ENCODE results near the gene SMYD5. TPM values are rescaled to one million over a fixed set of nuclear protein-coding genes. Genes with fewer than 3 reads are reported as not detected.

The SMYD5 gene
- total and polyA plus RNA-seq, 9 of the 15 experiments (the other 6 are each of a cell fraction or from before 2014, with no cell fraction given): 11.4 to 56.8 (median 32.0) TPM

- no peaks in the 10 kb centered on the region for H3K27me3 ChIP-seq (ENCODE audit: control insufficient read depth in 2 of 2, insufficient read depth in 2 of 2, low read length in 2 of 2)
- no peak overlapping the region for H2AFZ ChIP-seq (ENCODE audit: low read depth, low read length)
- H3K9me1 ChIP-seq (ENCODE audit: control insufficient read depth, insufficient read depth, low read length): no peaks in the 10 kb centered on the region
- ChIA-PET POLR2A (interaction anchor here (1.0 to 1.8 kb wide), 3 partner anchors 10 to 40 kb away, joined by 4 to 5 read pairs (median 5); partner anchors contain the start of genes CCT7 and PRADC1), CTCF (ENCODE audit: low intra/inter-chr PET ratio) (no interaction called here)
- ATAC-seq: no peak
- H3K4me2 ChIP-seq (ENCODE audit: insufficient read depth, low read length): no peak overlapping the region
- H3K9me3 ChIP-seq (replicated peaks; ENCODE audit: control insufficient read depth, insufficient read depth, low read depth, low read length): no peaks in the 10 kb centered on the region
- H3K79me2 ChIP-seq (ENCODE audit: control insufficient read depth, insufficient read depth, low read length): no peaks in the 10 kb centered on the region
- no peak overlapping the region for H3K27ac ChIP-seq (ENCODE audit: extremely low read depth, low read depth, low read length)
- no TSS peak for BruUV-seq (replicated peaks)
- peaks cover 46% of the 10 kb centered on the region for H3K36me3 ChIP-seq (ENCODE audit: control insufficient read depth, insufficient read depth, low read length)
- no peak overlapping the region for H3K4me3 ChIP-seq
- no peak for DNase-seq (ENCODE audit: extremely low read depth in 1 of 4, low spot score in 3 of 4)
- no peak for TF ChIP-seq ZFP30 (CRISPR knock-in tag; IDR thresholded peaks at IDR 0.05; ENCODE audit: borderline replicate concordance)
- no peak for TF ChIP-seq SMARCA5 (IDR thresholded peaks at IDR 0.05)
- no peak for TF ChIP-seq SMAD1 (IDR thresholded peaks at IDR 0.05; ENCODE audit: low read depth, low read length, partially characterized antibody)
- no peak for TF ChIP-seq MAFK (IDR thresholded peaks at IDR 0.05; ENCODE audit: low read length)
- no peak for TF ChIP-seq CHD4 (IDR thresholded peaks at IDR 0.05; ENCODE audit: insufficient read depth, insufficient replicate concordance, low read depth, low read length, poor library complexity, severe bottlenecking)
- no peak for TF ChIP-seq ZNF668 (CRISPR knock-in tag; IDR thresholded peaks at IDR 0.05)
- peak; percentile 39 for TF ChIP-seq RBFOX2 (IDR thresholded peaks at IDR 0.05; ENCODE audit: low read depth, low read length)
- no peak for TF ChIP-seq ETV6 (IDR thresholded peaks at IDR 0.05; ENCODE audit: borderline replicate concordance in 1 of 2, low read depth in 2 of 2, low read length in 1 of 2)
- no peak for TF ChIP-seq ETV6 (CRISPR knock-in tag; IDR thresholded peaks at IDR 0.05; ENCODE audit: borderline replicate concordance)
- peak; percentile 77 for TF ChIP-seq POLR2G (IDR thresholded peaks at IDR 0.05; ENCODE audit: low read depth, low read length)
- no peak for TF ChIP-seq POLR3A (IDR thresholded peaks at IDR 0.05; ENCODE audit: borderline replicate concordance, extremely low read depth, insufficient read depth, insufficient read length)
- TF ChIP-seq GABPB2 (CRISPR knock-in tag; conservative IDR thresholded peaks at IDR 0.05): no peak
- TF ChIP-seq HES1 (IDR thresholded peaks at IDR 0.05; ENCODE audit: low read depth): no peak
- TF ChIP-seq, protein P1, sequence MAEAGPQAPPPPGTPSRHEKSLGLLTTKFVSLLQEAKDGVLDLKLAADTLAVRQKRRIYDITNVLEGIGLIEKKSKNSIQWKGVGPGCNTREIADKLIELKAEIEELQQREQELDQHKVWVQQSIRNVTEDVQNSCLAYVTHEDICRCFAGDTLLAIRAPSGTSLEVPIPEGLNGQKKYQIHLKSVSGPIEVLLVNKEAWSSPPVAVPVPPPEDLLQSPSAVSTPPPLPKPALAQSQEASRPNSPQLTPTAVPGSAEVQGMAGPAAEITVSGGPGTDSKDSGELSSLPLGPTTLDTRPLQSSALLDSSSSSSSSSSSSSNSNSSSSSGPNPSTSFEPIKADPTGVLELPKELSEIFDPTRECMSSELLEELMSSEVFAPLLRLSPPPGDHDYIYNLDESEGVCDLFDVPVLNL (CRISPR knock-in tag; IDR thresholded peaks at IDR 0.05; ENCODE audit: low read depth): no peak
- peak; percentile 39; the same call in 1 of the 2 replicates for TF ChIP-seq SUPT5H (IDR thresholded peaks at IDR 0.05)
- TF ChIP-seq FOXA1 (IDR thresholded peaks at IDR 0.05; ENCODE audit: borderline replicate concordance): no peak
- peak; percentile 56 for TF ChIP-seq RBM22 (IDR thresholded peaks at IDR 0.05; ENCODE audit: low read depth, low read length, poor library complexity, severe bottlenecking)
- peak; percentile 52; the same call in 1 of the 2 replicates for TF ChIP-seq POLR2A (conservative IDR thresholded peaks at IDR 0.05)
- 46% methylated on average over 4 of the region's 4 CpGs for WGBS (ENCODE audit: insufficient coverage, low coverage, missing lambda C conversion rate)
- intact Hi-C loops (cut with micrococcal nuclease) (loop anchor here (5.0 to 10.0 kb wide), 2 partner anchors 78 to 270 kb away; no protein-coding TSS in a partner anchor), in situ Hi-C loops (cut with MboI) (no loop called here)
- peaks cover 0 to 15% of the 10 kb centered on the region in 2 experiments; a peak in 3 of 5 replicates for H3K4me1 ChIP-seq (replicated peaks in 1 of 2; ENCODE audit: control insufficient read depth in 2 of 2, insufficient read depth in 2 of 2, low read length in 2 of 2)
- no peak for FAIRE-seq
- peak overlapping the region in 1 of 2 experiments; percentile 73; a peak in 2 of 4 replicates for H3K9ac ChIP-seq (ENCODE audit: insufficient read depth in 1 of 2, low read depth in 2 of 2, low read length in 2 of 2)
- H4K20me1 ChIP-seq (replicated peaks; ENCODE audit: control insufficient read depth, insufficient read depth, low read length): peaks cover 6% of the 10 kb centered on the region; the same call in 1 of the 2 replicates
Measured at GRCh38 chr2:73255007-73255644, 41.1 kb downstream of the SMYD5 start.

All from K562 (cell line).